8988T (cell line): ENCODE measurements around the gene HSD17B1.
A peak's percentile ranks its signal among the peaks of the same experiment; 100 is the strongest.

Experiments
- DNase-seq: peaks from one replicate; pipeline ENCODE4 v3.0.0; 2011

HSD17B1 gene

DNA sequence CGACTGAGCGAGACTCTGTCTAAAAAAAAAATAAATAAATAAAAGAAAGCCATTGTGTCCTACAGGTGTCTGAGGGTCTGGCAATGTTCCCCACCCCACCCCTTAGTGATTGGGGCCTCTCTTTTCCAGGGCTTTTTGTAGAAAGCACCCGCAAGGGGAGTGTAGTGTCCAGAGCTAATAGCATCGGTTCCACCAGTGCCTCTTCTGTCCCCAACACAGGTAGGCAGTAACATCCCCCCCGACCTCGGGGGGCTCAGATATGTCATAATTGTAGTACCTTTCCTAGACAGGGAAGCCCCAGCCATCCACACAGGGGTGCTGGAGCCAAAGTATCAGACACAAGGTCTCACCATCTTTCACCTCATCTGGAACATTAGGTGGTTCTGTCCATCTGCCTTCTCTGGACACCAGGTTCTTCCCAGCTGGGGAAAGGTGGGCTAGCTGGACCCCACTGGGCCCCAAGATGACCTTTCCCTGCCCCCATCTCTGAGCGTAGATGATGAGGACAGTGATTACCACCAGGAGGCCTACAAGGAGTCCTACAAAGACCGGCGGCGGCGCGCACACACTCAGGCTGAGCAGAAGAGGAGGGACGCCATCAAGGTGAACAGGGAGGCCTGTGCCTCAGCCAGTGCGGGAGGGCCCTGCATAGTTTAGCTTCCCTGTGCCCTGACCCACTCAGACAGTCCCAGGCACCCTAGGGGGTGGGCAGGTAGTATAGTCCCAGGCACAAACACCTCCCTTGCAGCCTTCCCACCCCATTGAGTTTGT, 15.8 kb downstream of the HSD17B1 start:
- DNase-seq, result no peak

DNA sequence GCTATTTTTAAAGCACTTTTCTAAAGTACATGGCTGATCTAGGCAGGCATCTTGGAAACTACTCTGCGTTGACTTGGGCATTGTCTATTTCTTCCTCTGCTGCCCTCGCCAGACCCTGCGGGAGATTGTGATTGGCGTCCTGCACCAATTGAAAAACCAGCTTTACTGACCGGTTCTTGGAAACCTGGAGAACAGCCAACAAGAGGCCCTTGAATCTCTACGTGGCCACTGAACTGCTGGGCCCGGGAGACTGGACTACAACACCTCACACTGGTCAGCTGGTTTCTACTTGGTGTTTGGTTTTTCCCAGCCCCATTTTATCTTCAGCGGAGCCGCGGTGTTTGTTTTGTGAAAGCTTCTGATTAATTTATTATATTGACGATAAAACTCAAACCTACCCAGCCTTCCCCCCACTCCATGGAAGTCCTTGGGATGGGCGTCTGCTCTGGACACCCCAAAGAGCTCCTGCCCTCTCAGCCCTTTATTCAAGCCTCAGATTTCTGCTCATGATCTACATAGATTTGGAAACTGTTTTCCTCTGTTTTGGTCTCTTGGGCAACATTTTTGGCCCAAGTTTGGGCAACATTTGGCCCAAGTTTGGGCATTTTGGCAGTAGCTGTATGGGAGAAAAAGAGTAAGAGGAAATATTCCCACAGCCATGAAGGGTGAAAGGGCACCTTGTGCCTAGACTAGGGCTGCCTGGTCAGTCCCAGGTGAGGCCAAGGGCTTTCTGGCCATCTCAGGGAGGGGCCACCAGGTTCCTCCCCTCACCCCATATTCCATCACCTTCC, 18.9 kb downstream of the HSD17B1 start:
- no peak for DNase-seq

DNA sequence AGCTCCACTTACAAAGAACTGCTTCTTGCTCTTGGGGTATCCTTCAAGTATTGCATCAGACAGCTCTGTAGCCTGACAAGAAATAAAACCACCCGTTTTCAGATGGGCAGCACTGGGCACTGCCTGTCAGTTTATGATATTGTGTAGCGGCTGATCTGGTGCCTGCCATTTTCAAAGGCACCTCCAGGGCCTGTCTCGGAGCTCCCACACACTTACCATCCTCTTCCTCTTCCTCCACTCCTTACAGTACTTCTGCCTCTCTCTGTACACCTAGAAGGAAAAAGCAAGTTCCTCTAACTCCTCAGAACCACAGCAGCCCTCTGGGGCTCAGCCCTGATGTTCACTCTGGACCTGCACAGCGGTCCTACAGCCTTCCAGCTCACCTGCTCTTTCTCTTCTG, 20.4 kb downstream of the HSD17B1 start:
- DNase-seq, result no peak

DNA sequence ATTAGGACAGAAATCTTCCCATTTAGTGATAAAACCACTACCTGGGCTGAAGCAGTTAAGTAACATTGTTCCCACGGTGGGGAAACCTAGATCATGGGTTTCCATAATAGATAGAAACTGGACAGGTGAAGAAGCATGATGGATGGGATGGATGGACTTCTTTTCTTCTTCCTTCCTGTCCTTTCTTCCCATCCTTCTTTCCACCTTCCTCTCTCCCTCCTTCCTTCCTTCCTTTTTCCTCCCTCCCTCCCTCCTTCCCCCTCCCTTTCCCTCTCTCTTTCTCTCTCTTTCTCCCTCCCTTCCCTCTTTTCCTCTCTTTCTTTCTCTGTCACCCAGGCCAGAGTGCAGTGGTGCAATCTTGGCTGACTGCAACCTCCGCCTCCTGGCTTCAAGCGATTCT, 21.7 kb downstream of the HSD17B1 start:
- no peak for DNase-seq

DNA sequence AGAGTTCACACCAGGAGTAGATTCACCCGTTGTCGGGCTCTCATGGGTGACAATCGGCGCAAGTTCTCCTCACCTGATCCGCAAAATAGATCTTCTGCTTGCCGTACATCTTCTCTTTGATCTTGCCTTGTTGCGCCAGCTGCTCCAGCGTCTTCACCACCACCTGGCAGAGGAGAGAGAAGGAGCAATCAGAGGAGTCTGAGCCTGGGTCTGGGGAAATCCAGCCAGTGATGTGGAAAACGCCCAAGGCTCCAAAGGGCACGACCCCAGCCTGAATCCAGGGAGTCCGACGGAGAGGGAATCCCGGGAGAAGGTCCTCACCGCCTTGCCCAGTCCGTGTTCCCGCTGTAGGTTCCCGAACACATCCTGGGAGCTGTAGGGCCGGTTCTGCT, 24.4 kb downstream of the HSD17B1 start:
- DNase-seq, result no peak

DNA sequence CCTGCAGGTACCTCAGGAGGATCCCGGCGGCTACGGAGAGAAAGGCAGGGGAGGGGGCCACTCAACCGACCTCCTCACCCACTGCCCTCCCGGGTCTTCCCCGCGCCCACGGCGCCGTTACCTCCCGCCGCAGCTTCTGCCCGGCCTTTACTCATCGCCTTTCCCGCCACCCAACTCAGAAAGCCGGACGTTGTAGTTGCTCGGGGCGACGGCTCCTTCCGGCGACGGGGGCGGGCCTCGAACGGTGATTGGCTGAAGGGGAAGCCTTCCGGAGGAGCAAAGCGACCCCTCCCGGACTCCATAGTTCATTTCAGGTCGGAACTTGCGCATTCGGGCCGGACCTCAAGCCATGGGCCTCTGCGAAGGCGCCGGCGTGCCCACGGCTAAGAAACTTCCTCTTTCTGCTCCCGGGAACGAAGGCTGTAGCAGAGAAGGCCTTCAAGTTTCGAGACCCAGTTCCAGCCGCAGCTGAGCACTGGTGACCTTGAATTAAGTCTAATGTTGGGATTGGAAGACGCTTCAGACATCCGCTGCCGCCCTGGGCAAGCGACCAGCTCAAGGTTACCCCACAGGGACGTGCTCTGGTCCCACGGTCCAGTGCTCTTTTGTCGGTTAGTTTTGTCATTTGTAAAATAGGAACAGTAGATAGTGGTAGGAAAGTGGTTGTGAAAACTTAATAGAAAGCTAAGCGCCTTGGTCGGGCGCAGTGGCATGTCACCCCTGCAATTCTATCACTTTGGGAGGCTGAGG, 25.0 kb downstream of the HSD17B1 start, which contains the start of gene PSMC3IP:
Gene PSMC3IP, minus strand, starts transcription at position 198 of the 750 bp plus-strand sequence. Its CDS starts 43 bp downstream, at position 155.
- peak; percentile 66 for DNase-seq

DNA sequence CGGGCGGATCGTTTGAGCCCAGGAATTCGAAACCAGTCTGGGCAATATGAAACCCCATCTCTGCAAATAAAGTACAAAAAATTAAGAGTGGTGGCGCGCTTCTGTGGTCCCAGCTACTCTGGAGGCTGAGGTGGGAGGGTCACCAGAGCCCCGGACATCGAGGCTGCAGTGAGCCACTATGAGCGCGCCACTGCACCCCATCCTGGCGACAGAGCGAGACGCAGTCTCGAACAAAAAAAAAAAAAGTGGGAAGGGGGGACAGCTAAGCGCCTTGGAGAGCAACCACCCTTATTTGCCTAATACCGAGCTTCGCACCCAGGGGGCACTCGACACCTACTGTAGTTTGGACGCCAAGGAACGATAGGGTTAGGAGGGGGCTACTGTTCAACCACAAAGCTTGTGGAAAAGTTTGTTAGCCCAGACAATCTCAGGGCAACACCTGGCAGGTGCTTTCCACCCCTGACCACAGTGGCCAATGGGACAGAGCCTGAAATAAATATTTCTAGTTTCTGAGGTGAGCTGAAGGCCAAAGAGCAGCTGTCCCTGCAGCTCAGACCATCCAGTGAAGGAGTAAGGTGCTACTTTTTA, 25.7 kb downstream of the HSD17B1 start:
- peak; percentile 60 for DNase-seq

DNA sequence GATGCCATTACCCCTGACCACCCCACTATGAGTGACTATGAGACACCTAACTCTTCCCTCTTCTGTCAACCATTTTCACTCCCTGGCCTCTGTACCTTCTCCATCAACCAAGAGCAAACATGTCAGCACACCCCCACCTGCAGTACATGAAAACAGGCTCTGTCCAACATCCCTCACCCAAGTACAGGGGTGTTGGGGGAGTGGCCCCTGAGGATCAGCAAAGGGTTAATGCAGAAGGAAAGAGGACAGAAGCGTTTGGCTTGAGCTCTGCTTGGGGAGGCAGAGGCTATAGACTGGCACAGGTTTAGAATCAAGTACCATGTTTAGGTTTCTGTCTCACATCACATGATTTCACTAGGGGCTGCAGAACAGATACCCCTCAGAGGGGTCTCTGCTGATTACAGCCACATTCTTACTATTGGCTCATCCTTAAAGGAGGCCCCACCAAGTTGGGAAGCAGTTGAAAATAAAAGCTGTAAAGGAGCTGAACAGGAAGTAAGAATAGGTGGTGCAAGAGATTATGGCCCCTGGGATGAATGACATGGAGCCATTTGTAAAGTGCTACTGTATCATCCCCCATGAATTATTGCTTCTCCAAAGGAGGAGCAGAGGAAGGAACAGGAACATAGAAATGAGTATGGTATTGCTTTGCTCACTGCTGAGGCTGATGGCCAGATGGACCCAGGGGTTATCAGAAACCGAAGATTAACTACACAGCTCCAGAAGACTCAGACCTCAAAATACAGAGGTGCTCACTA, 27.2 kb downstream of the HSD17B1 start:
- no peak for DNase-seq

DNA sequence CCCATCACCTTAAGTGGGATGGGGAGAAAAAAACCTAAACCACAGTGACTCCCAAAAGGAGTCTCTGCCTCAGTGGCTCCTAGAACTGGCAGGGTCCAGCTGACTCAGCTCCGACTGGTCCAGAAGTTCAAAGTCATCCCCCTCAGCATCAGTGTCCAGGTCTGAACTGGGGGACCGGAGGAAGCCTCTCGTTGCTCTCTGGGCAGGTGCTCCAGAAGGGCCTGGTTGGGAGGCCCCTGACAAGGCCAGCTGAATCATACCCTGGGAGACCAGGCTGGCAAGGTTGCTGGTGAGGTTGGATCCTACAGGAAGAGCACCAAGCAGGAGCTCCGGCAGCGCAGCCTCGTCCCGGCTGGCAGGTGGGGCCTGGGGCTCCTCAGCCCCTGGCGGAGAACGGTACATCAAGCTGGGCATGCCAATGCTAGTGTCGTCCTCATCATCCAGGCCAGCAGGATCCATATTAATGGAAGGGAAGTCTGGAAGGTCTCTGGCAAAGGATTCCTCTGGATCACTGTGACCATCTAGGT, 29.1 kb downstream of the HSD17B1 start:
- no peak for DNase-seq

DNA sequence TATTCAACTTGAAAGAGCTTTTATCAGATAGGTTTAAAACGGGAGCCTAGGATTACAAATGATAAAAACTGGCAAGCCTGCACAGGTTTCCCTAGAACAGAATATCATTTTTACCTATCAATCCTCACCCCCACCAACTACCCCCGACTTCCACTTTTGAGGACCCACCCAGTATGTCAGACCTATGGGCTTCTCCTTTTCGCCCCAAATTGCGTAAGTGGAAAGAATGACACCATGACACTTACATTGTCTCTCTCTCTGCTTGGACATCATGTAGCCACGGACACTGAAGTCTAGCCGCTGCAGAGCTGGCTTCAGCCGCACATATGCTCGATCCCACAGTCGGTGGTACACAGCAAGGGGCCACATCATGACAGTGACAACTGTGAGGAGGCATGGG, 32.2 kb downstream of the HSD17B1 start:
- no peak for DNase-seq

DNA sequence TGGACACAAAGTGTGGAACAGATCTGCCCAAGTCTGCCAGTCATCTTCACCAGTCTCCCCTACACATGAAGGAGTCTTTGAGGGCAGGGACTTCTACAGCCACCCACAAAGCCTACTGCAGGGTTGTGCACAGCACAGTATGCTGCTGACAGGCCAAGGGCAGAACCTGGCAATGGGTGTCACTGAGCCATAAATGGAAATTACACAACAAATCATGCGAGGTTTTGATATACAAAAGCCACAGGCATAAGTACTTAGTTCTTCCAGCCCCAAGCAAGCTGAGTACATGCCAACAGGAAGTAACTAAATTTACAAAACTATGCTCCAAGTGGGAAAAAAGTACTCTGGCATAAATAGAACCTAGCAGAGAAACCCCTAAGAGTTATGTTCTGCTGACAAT, 32.6 kb downstream of the HSD17B1 start:
- DNase-seq, result no peak

DNA sequence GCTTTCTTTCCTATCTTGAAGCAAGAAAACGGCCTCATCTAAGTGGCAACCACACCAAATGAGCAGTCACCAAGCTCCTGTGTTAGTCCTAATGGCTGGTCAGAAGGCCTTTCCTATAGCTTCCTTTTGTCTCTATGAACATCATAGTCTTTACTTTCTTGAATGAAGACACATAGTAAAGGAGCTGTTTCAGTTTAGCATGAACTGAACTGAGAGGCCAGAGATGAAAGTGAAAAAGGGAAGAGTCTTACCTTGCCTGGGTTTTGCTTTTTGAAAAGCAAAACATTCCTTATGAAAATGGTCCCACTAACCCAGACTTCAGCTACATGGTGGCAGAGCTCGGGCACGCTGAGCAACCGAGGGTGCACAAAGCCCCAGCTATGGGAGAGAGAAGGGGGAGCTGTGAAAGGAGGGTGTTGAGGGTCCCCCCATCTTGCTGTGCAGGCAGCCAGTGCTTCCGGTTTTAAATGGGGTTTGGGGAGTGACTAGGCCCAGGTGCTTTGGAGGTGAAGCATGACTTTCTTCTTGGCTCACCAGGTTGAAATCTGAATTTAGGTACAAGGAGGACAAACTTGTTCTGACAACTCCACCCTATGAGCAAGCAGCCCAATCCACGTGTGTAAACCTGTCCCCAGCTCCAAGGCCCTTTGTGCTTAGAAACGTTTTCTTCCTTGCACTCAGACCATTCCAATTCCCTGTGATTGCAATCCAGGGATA, 33.9 kb downstream of the HSD17B1 start:
- DNase-seq, result no peak

DNA sequence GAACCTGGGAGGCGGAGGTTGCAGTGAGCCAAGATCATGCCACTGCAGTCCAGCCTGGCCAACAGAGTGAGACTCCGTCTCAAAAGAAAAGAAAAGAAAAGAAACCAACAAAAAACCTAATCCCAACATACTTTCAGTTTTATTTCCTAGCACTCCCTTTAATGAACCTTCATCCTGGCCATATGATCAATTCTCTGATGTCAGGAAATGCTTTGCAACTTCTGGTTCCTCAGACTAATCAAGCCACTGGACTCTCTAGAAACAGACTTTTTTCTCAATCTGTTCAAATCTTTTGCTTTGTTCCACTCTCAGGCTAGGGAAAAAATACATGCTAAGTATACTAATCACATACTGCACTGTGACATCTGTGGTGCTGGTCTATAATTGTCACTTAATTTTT, 38.2 kb downstream of the HSD17B1 start:
- DNase-seq, result no peak

DNA sequence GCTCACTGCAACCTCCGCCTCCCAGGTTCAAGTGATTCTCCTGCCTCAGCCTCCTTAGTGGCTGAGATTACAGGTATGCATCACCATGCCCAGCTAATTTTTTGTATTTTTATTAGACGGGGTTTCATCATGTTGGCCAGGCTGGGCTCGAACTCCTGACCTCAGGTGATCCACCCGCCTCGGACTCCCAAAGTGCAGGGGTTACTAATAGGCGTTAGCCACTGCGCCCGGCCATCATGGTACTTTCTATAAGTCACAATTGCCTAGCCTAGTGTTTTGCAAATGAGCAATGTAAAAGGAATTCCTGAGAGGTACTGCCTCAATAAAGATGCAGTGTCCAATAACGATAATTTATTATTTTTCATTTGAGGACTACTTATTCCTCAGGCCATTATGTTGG, 38.7 kb downstream of the HSD17B1 start:
- DNase-seq, result no peak

DNA sequence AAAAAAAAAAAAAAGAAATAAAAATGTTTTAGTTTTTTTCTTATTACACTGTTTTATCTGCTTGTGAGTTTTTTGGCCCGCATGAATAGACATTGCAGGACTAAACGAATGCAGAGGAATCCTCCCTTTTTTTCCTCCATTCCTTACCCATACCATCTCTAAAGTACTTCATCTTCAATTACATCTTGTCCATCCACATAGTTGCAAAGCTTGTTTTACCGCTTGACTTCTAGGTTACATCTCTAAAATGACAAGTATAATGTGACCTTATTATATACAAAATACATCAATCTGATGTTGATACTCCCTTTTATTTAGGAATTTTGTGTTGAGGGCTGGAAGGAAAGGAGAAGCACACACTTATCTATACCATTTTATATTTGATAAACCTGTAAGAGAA, 43.7 kb downstream of the HSD17B1 start:
- DNase-seq, result no peak

DNA sequence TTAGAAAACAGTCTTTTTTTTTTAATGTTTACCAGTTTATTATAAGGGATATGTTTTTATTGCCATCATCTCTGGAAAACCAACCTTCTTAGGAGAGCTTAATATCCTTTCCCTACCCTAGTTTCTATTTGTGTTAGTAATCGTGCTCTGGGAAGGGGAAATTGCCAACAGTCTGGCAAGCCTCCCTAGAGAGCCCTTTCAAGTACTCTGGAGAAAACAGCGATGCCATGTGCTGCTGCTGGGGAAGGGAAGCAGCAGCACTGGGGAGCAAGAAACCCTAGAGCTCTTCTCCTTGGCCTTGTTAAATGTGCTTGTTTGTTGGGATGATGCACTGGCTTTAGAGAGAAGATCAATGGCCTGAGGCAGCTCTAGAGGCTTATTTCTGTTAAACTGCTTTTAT, 46.2 kb downstream of the HSD17B1 start:
- DNase-seq, result no peak

DNA sequence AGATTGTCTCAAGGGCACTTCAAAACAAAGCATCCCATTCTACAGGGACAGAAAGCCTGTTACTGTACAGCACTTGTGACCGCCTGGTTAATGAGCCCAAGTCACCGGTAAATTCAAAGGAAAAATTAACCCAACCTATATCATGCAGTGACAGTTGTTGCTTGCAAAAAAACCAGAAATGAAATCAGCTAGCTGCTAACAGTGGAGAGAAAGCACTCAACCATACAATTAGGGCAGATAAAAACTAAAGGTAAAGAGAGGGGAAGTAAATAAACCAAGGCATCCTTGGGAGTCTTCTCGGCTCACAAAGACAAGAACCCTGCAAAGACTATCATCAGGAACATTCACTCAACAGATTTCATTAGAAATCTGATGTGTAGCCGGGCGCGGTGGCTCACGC, 50.6 kb downstream of the HSD17B1 start:
- DNase-seq, result no peak
